Measurements from ENCODE around the gene INS. TPM values are rescaled to one million over a fixed set of nuclear protein-coding genes. Genes with fewer than 3 reads are reported as not detected.
"Not testable (repeated sequence)": the region's sequence is repeated elsewhere in the genome, so short reads cannot be mapped to it uniquely, and the experiment has no call there.

The INS gene
- total RNA-seq, 1 donor from 2014 or later: not detected

DNA sequence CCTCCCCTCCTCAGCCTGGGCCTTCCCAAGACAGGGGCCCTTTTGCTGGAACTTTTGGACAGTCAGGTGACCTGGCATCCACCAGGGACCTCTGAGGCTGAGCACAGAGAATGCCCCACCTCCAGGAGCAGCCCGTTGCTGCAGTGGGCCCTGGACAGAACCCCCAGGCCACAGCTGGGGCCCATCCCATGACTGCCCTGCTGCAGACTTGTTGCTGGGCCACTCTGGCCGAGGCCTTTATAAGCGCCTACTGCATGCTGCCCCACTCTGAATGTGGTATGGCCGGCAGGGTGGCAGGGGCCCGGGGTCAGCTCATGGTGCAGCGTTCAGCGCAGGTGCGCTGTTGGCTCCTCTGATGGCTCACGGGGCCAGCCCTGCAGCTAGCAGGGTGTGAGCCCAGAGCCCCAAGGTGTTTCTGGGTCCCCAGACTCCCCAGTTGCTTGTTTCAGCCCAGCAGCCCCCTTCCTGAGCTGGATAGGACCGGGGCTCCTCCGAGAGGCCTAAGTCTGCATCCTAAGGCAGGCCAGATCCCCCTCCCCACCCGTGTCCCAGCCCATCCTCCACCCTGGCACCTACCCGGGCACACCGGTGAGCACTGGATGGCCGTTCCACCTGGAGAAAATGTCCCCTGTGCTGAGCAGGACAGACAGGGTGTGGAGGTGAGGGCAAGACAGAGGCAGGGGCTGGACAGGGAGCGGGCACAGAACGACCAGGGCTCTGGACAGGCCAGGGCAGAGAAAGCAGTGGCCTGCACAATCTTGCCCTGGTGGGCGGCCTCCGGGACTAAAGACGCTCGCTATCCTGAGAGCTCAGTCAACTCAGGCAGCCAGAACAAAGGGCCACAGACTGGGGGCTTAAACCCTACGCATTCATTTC is 38.7 kb upstream of the INS start:
- intact Hi-C loops (cut with micrococcal nuclease): loop anchor here (5.0 to 10.0 kb wide), 4 partner anchors 65 to 688 kb away; partner anchors contain the start of genes CDKN1C and TSSC4

DNA sequence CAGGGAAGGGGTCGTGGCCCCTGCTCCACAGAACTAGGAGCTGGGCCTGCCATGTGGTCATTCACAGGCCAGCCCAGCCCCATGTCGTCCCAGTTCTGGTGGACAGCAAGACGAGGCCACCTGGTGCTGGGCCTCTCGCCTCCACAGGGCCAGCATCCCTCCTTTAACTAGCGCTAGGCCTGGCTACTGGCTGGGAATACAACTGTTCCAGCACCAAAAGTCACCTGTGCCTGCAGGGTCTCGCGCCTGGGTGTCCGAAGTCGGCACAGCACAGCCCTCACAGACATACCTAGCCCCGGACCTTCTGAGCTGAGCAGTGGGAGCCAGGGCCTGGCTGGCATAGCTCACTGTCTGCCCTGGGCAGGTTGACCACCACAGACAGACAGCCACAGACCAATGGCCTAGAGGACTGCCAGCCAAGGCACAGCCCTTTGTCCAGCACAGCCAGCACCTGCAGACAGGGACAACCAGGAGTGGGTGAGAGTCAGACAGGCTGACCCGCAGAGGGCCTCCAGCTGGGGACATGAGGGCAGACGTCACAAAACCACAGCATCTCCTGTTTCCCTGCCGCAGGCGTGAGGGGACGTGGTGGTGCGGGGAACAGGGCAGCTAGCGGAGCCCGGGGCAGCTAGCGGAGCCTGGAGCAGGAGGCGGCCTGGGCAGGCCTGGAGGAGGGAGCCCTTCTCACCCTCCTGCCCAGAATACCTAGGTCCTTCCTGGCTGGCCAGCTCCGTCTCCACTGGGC is 37.8 kb upstream of the INS start:
- intact Hi-C loops (cut with micrococcal nuclease): loop anchor here (5.0 kb wide), 3 partner anchors 204 to 689 kb away; partner anchors contain the start of genes CDKN1C and TSSC4

DNA sequence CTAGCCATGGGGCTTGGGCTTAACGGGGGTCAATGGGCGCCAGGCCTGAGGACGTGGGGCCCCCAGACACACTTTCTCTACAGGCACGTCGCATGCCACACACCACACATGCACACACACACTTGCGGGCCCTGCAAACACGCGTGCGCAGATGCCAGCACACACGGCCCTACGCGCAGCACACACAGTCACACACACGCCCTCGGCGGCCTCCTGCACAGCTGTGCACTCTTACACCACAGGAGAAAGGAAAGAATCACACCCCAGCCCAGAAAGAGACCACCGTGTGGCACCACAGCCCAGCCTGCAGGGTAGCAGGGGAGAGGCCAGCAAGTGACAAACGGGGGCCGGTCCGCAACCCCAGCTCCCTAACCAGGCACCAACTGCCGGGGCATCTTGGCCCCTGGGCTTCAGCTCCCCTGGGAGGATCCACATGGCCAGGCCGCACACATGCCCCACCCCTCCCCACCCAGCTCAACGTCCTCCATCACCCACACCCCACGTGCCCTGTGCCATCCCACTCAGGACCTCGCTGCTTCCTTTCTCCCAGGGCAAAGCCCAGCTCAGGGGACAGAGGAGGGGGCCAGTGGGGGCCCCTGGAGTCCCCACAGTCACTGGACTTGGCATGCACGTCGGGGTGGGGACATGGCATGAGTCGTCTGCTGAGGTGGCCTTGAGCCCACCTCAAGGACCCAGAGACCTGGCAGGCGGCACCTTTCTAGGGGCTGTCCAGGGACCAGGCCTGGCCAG is 36.9 kb upstream of the INS start:
- intact Hi-C loops (cut with micrococcal nuclease): loop anchor here (1.0 to 5.0 kb wide), 6 partner anchors 103 to 689 kb away; partner anchors contain the start of genes C11orf21, CDKN1C and TSSC4

DNA sequence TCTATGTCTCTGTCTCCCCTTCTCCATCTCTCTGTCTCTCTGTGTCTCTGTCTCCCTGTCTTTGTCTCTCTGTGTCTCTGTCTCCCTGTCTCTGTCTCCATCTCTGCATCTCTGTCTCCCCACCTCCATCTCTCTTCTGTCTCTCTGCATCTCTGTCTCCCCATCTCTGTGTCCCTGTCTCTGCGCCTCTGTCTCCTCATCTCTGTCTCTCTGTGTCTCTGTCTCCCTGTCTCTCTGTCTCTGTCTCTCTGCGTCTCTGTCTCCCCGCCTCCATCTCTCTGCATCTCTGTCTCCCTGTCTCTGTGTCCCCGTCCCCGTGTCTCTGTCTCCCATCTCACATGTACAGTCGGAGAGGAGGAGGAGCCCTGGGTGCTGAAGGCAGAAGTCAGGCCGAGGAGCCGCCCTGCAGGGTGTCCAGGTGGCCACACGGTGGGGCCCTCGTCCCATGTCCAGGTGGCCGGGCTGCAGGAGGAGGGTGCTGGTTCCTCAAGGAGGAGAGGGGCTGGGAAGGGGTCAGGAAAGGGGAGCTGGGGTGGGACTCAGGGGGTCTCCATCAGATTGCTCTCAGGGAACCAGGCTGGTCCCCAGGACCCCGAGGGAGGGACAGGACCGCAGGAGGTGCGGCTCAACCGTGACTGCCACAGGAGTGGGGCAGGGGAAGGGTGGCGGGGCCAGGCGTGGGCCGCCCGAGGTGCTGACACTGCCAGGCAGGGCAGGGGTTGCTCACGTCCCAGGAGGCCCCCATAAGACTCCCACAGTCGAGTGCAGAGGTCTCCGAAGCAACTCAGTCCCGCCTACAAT is 36.2 kb upstream of the INS start:
- intact Hi-C loops (cut with micrococcal nuclease): loop anchor here (1.0 to 5.0 kb wide), 6 partner anchors 104 to 690 kb away; partner anchors contain the start of genes C11orf21, CDKN1C and TSSC4

DNA sequence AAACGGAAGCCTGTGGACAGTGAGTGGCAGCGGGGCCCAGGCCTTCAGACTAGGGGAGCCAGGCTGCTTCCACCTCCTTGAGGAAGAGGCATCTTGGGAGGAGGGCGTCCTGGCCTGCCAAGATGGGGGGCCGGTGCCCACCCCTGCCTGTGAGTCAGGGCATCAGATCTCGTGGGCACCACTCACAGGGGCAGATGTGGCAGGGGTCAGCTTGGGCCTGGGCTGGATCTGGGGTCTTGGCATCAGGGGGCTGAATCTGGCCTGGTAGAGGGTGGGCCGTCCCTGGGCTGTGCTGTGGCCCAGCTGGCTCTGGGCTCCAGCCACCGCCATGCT is 34.7 kb upstream of the INS start:
- intact Hi-C loops (cut with micrococcal nuclease): loop anchor here (2.0 to 5.0 kb wide), 4 partner anchors 105 to 692 kb away; partner anchors contain the start of genes C11orf21, CDKN1C and TSSC4

DNA sequence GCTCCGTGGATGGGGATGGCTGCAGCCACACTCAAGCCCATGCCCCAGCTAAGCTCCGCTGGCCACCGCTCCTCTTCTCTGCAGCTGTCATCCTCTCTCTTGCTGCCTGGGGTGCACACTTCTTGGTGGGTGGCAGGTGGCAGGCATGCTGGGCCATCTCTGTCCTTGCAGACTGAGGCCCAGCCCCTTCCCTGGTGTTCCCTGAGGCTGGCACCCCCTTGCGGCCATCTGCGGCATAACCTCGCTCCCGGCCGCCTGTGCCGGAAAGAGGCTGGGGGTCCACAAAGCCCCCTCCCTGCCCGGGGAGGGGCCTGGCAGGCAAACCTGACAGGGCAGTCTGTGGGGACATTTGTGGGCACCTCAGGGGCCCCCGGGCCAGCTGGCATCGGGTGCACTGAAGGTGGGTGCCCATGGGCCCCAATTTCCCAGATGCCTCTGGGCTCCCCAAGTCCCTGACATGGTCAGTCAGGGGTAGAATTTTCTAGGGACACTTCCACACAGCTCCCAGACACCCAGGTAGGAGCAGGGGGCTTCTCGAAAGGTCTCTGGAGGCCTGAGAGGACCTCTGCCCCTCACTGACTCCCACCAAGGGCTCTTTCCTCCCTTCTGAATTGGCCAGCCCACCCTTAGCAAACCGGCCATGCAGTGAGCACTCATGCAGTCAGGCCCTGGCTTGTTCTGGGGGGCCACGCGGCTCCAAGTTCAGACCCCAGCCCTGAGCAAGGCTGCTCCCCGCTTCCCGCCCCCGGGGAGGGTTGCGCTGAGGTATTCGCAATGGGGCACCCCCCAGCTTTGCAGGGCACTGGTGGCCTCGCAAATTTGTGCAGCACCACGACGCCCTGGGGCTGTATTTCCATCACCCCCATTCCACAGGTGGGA is 34.1 kb upstream of the INS start:
- intact Hi-C loops (cut with micrococcal nuclease): loop anchor here (5.0 kb wide), 3 partner anchors 207 to 692 kb away; partner anchors contain the start of genes CDKN1C and TSSC4

DNA sequence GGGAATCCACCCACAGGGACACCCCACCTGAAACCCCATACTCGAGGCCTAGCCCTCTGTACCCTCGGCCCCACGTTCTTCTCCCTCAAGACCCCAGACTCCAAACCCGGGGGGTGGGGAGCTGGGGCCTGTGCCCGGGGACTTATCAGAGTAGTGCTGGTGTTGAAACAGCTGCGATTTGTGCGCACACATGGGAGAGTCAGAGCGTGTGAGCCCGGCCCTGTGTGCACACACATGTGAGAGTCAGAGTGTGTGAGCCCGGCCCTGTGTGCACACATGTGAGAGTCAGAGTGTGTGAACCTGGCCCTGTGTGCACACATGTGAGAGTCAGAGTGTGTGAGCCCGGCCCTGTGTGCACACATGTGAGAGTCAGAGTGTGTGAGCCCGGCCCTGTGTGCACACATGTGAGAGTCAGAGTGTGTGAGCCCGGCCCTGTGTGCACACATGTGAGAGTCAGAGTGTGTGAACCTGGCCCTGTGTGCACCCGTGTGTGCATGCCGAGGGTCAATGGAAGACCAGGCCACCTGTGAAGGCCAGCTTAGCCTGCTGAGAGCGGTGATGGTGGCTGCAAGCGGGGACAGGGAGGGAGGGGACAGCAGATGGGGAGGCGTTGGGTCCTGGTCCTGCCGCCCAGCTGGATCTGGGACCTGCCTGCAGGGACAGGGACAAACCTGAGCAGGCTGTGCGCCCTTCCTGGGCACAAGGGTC is 33.0 kb upstream of the INS start:
- intact Hi-C loops (cut with micrococcal nuclease): not testable (repeated sequence)

DNA sequence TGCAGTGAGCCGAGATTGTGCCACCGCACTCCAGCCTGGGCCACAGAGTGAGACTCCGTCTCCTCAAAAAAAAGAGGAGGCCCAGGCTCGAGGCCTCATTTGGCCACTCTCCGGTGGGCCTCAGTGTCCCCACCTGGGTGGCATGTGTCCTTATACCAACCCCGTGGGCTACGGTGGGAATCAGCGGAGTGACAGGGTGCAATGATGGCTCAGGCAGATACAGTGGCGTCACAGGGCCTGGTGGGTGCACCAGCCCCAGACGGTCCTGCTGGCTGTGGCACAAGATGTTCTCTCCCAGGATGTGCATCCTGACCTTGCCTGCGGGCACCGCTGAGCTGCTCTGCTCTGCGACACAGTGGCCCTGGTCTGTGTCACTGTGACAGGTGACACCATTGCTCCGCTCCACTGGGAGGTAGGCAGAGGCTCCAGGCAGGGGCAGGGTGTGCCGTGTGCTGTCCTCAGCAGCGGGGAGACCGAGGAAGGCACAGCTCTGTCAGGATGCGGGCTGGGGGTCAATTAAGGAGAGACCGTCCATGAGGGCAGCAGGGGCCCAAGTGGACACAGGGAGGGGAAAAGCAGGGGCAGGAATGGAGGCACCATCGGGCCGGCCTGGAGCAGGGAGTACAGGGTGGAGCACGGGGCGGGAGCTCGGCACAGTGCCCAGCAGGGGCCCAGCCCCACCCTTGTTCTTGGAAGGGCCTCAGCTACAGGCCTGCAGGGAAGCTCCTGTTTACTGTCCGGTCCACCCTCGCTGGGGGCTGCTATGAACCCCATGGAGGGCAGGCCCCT is 32.3 kb upstream of the INS start:
- intact Hi-C loops (cut with micrococcal nuclease): no loop called here

DNA sequence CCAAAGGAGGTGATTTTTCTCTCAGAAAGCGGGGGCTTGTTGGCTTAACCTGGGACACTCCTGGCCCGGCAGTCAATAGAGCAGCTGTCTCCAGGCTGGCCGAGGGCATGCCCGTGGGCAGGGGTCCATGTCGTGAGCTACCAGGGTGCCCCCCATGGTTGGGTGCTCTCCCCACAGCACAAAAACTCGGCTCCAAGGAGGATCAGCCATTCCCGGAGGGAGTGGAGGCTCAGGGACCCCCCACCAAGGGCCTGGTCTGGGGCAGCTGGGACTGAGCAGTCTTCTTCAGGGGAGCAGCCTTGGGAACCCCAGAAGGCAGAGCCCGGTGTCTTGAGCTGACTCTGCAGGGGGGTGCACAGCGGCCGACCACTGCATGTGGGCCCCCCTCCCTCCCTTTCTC is 31.4 kb upstream of the INS start:
- intact Hi-C loops (cut with micrococcal nuclease): no loop called here

DNA sequence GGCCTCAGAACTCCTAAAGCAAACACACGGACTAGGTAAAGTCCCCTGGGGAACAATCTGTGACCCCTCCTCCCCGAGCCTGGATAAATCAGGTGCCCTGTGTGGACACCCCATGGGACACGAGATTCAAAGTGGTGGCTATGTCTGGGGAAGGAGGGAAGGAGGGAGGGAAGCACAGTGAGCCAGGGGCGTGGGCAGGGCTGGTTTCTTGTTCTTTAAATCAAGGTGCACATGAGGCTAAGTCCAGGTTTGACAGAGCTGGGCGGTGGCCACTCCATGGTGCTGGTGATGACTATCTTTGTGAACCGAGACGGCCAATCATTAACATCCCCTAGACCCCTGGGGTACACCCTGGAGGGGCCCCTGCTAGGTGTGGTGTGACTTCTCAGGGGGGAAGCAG is 30.9 kb upstream of the INS start:
- intact Hi-C loops (cut with micrococcal nuclease): no loop called here

DNA sequence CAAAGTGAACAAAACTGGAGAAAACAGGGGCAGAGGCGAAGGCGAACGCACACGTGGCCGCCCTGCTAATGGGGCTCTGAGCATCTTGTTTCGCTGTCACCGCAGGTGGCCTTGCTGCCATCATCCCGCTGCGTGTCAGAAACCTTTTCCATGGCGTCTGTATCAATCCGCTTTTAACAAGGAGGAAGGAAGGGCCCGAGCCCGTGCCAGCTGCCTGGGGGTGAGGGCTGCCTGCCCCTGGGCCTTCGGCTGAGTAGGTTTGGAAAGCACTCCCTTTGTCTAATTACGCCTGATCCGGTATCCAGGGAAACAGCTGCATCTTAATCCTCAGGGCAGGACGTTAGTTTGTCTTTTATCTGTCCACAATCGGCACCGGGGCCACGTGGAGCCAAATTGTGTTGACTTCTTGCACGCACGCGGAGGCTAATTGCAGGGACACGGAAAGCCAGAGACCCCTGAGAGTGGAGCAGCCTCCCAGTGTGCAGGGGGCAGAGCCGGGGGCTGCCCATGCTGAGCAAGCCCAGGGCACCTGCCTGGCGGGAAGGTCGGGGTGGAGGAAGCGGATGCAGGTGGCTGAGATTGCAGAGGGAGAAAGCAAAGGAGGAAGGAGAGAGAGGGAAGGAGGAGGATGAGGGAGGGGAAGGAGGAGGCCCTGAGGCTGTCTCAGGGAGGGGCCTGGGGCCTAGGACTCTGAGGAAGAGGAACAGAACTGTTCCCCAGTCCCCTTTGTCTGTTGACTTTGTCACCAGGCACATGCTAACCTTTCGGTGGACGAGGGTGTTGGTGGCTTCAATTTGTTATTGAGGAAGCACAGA is 29.9 kb upstream of the INS start:
- intact Hi-C loops (cut with micrococcal nuclease): no loop called here

DNA sequence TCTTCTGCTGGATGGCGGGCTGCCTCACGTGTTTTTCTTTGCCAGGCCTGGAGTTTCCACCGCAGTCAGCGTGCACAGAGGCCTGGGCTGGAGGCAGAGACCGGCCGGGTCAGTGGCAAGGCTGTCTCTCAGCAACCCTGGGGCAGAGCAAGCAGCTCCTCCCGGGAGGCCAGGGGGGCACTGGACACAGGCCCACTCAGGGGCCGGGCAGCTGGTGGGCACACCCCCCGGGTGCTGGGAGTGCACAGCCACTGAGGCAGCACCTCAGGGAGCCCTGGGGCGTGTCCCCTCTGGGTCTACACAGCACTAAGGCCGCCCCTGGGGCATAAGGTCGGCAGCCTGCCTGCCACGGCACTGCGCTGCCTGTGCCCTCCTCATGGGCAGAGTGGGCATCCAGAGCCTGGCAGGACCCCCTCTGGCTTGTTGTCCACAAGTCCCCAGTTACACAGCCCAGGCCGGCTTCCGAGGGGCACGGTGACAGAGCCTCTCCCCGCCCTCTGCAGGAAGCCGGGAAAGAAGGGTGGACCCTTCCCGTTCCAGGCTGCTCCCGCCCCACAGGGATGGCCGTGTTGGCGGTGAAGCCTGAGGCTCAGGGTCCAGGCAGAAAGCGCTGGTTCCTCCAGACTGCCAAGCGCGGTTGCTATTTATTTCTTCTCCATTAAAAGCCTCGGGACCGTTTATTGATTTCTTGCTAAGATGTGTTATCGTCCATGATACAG is 29.1 kb upstream of the INS start:
- intact Hi-C loops (cut with micrococcal nuclease): no loop called here

DNA sequence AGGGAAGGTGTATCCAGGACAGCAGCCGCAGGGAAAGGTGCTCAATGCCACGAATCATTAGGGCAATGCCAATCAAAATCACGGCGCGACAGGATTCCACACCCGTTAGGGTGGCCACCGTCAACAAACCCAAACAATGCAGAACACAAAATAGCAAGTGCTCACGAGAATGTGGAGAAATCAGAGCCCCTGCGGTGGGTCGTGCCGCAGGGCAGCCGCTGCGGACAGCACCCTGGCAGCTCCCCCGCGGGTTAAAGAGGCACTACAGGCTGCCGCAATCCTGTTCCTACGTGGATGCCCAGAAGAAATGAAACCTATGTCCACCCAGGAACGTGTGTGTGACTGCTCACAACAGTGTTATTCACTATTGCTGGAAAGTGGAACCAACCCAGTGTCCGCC is 27.7 kb upstream of the INS start:
- intact Hi-C loops (cut with micrococcal nuclease): no loop called here

DNA sequence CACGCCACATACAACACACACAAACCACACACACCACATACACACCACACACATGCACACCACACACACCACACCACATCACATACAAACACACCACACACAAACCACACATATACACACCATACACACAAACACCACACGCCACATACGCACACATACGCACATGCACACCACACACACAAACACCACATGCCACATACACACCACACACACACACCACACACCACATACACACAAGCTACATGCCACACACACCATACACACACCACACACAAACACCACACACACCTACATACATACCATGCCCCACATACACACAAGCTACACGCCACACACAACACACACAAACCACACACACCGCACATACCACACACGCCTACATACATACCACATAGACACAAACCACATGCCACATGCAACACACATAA is 26.3 kb upstream of the INS start:
- intact Hi-C loops (cut with micrococcal nuclease): no loop called here

DNA sequence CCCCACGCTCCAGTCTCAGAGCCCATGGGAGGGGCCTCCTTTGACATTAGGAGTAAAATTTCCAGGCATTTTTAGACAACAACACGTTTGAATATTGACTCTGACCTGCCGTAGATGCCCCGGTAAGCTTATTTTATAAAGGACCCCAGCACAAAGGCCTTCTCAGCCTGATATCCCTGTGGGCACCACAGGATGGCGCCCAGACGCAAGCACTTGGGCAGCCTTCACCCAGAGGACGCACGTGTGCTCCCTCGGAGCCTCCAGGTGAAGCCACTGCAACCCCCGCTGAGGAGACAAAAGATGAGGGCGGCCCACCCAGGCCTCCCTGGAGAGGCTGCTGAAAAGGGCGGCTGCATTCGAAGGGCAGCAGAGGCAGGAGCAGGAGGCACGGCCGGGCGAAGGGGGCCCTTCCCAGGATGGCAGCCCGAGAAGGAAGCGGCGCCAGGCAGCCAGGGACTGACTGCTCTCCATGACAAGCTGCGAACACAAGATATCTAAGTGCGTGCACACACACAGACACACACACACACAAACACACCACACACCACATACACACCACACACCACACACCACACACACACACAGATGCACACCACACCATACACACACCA is 25.8 kb upstream of the INS start:
- intact Hi-C loops (cut with micrococcal nuclease): loop anchor here (1.0 kb wide), 1 partner anchor 234 kb away; no protein-coding TSS in a partner anchor
